PC-9 (cell line): ENCODE measurements around the gene KPNA1. TPM values are rescaled to one million over a fixed set of nuclear protein-coding genes. Genes with fewer than 3 reads are reported as not detected.

ENCODE experiments used
- BruUV-seq: library from RNA; stranded (reverse); fragments of 400-500 nt; replicated peaks from 2 replicates; lab custom pipeline; 2021; lab: Mats Ljungman, UMichigan
- CTCF ChIA-PET: fragments of 300-600 bp; sonication (Branson Sonifier 250); formaldehyde crosslinking; loops from one replicate; lab custom pipeline; 2022; ENCODE audit warnings: antibody characterized with exemption; lab: Charles Lee
- POLR2A ChIA-PET: fragments of 300-600 bp; sonication (Branson Sonifier 250); formaldehyde crosslinking; loops from one replicate; lab custom pipeline; 2022; ENCODE audit warnings: antibody characterized with exemption; ENCODE audit not compliant: unreplicated experiment; lab: Charles Lee
- DNase-seq, 2 experiments: peaks; one replicate each; pipeline versions ENCODE4 v3.0.0 to v3.0.0-alpha.2; 2015 to 2022; ENCODE audit warnings: mixed read lengths in 1 of 2
- H2AFZ ChIP-seq: fragments of 200-600 bp; sonication (generic); 2 replicates; pipeline ENCODE4 v1.8.1; 2017; ENCODE audit warnings: antibody characterized with exemption
- H3F3A ChIP-seq: fragments of 200-600 bp; sonication (generic); 2 replicates; pipeline ENCODE4 v1.8.1; 2017; ENCODE audit warnings: antibody characterized with exemption, mild to moderate bottlenecking, low read depth; ENCODE audit not compliant: insufficient read depth
- H3K27ac ChIP-seq: fragments of 200-600 bp; sonication (generic); 2 replicates; pipeline ENCODE4 v1.6.1; 2016; ENCODE audit warnings: mixed run types
- H3K27me3 ChIP-seq: fragments of 200-600 bp; sonication (generic); 2 replicates; pipeline ENCODE4 v1.6.1; 2016; ENCODE audit warnings: low read depth, mixed run types; ENCODE audit not compliant: insufficient read depth
- H3K36me3 ChIP-seq: fragments of 200-600 bp; sonication (generic); 2 replicates; pipeline ENCODE4 v1.6.1; 2016; ENCODE audit warnings: low read depth, mixed run types
- H3K4me1 ChIP-seq: fragments of 200-600 bp; sonication (generic); replicated peaks from 2 replicates; pipeline ENCODE4 v1.6.1; 2016; ENCODE audit warnings: mixed run types; ENCODE audit not compliant: insufficient read depth
- H3K4me2 ChIP-seq: fragments of 200-600 bp; sonication (generic); 2 replicates; pipeline ENCODE4 v1.6.1; 2017; ENCODE audit warnings: mixed run types
- H3K4me3 ChIP-seq: fragments of 200-600 bp; sonication (generic); 2 replicates; pipeline ENCODE4 v1.6.1; 2016; ENCODE audit warnings: mixed run types
- H3K79me2 ChIP-seq: fragments of 200-600 bp; sonication (generic); 2 replicates; pipeline ENCODE4 v1.6.1; 2017; ENCODE audit warnings: low read depth, mixed run types
- H3K9me2 ChIP-seq: fragments of 200-600 bp; sonication (generic); 2 replicates; pipeline ENCODE4 v1.8.1; 2017; ENCODE audit warnings: mild to moderate bottlenecking; ENCODE audit not compliant: insufficient read depth
- H3K9me3 ChIP-seq: fragments of 200-600 bp; sonication (generic); 2 replicates; pipeline ENCODE4 v1.8.1; 2016; ENCODE audit warnings: low read depth; ENCODE audit not compliant: insufficient read depth
- H4K20me1 ChIP-seq: fragments of 200-600 bp; sonication (generic); 2 replicates; pipeline ENCODE4 v1.8.1; 2017; ENCODE audit not compliant: insufficient read depth
- EZH2 ChIP-seq: fragments of 200-600 bp; sonication (generic); IDR thresholded peaks from 2 replicates; pipeline ENCODE4 v1.8.0; 2017; ENCODE audit warnings: antibody characterized with exemption, low read depth
- intact Hi-C: fragments of 100-400 bp; cut with micrococcal nuclease; formaldehyde crosslinking; loops from one replicate; pipeline ENCODE4 v1.10.0; 2022; ENCODE audit not compliant: unreplicated experiment
- total RNA-seq: library from RNA; stranded (reverse); gene quantifications from 2 replicates; pipeline ENCODE4 v1.2.3, GENCODE V29; 2021
- TF ChIP-seq, protein P1 (sequence below): fragments of 200-600 bp; sonication (generic); conservative IDR thresholded peaks from 2 replicates; pipeline ENCODE4 v1.6.1; 2017; ENCODE audit warnings: mixed run types, antibody characterized with exemption, mild to moderate bottlenecking, moderate library complexity

KPNA1 gene
- total RNA-seq, 1 experiment from 2014 or later = 89.2 TPM

DNA sequence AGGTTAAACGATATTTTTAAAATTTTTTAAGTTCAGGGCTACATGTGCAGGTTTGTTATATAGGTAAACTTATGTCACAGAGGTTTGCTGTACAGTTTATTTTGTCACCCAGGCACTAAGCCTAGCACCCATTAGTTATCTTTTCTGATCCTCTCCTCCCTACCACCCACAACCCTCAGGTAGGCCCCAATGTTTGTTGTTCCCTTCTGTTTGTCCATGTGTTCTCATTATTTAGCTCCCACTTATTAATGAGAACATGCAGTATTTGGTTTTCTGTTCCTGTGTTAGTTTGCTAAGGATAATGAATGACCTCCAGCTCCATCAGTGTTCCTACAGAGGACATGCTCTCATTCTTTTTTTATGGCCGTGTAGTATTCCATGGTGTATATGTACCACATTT is 115.8 kb downstream of the KPNA1 start:
- no peak overlapping the region for H2AFZ ChIP-seq
- TF ChIP-seq, protein P1, sequence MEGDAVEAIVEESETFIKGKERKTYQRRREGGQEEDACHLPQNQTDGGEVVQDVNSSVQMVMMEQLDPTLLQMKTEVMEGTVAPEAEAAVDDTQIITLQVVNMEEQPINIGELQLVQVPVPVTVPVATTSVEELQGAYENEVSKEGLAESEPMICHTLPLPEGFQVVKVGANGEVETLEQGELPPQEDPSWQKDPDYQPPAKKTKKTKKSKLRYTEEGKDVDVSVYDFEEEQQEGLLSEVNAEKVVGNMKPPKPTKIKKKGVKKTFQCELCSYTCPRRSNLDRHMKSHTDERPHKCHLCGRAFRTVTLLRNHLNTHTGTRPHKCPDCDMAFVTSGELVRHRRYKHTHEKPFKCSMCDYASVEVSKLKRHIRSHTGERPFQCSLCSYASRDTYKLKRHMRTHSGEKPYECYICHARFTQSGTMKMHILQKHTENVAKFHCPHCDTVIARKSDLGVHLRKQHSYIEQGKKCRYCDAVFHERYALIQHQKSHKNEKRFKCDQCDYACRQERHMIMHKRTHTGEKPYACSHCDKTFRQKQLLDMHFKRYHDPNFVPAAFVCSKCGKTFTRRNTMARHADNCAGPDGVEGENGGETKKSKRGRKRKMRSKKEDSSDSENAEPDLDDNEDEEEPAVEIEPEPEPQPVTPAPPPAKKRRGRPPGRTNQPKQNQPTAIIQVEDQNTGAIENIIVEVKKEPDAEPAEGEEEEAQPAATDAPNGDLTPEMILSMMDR = no peak
- TF ChIP-seq EZH2 = no peak
- BruUV-seq = no TSS peak
- H3K4me3 ChIP-seq = no peak overlapping the region
- no peak for DNase-seq
- H3K36me3 ChIP-seq = no peaks in the 10 kb centered on the region
- H3K9me3 ChIP-seq = no peaks in the 10 kb centered on the region
- no peaks in the 10 kb centered on the region for H4K20me1 ChIP-seq
- POLR2A ChIA-PET = no interaction called here
- no peaks in the 10 kb centered on the region for H3K4me1 ChIP-seq
- no peak overlapping the region for H3K27ac ChIP-seq
- no peaks in the 10 kb centered on the region for H3K27me3 ChIP-seq
- H3K79me2 ChIP-seq = no peaks in the 10 kb centered on the region
- H3K4me2 ChIP-seq = no peak overlapping the region
- CTCF ChIA-PET = interaction anchor here (0.5 kb wide), 1 partner anchor 313 kb away, joined by 7 read pairs; no protein-coding TSS in a partner anchor
- H3K9me2 ChIP-seq = no peaks in the 10 kb centered on the region
- no peaks in the 10 kb centered on the region for H3F3A ChIP-seq
- intact Hi-C loops = loop anchor here (10.0 kb wide), 2 partner anchors 396 to 546 kb away; partner anchors contain the start of genes HSPBAP1 and SLC49A4

GRCh38 chr3:122397201-122397600 is 117.5 kb downstream of the KPNA1 start:
- POLR2A ChIA-PET = no interaction called here
- no peaks in the 10 kb centered on the region for H3K9me2 ChIP-seq

DNA sequence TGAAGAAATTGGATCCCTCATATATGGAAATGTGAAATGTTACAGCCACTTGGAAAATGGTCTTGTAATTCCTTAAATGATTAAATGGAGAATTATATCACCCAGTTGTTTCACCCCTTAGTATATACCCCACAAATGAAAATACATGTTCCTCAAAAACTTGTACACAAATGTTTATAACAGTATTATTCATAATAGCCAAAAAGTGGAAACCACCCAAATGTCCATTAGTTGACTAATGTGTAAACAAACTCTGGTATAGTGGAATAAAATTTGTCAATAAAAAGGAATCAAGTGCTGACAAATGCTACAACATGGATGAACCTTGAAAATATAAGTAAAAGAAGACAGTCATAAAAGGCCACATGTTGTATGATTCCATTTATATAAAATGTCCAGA is 118.2 kb downstream of the KPNA1 start:
- ChIA-PET CTCF (no interaction called here), POLR2A (no interaction called here)
- no peaks in the 10 kb centered on the region for H3K36me3 ChIP-seq
- no peaks in the 10 kb centered on the region for H3K27me3 ChIP-seq
- no peak overlapping the region for H2AFZ ChIP-seq
- no peaks in the 10 kb centered on the region for H3K9me3 ChIP-seq
- no peak overlapping the region for H3K27ac ChIP-seq
- H3K79me2 ChIP-seq = no peaks in the 10 kb centered on the region
- no peaks in the 10 kb centered on the region for H3K4me1 ChIP-seq
- no peak overlapping the region for H3K4me3 ChIP-seq
- H3K4me2 ChIP-seq = no peak overlapping the region
- intact Hi-C loops = loop anchor here (10.0 kb wide), 2 partner anchors 398 to 548 kb away; partner anchors contain the start of genes HSPBAP1 and SLC49A4
- no TSS peak for BruUV-seq
- H4K20me1 ChIP-seq = no peaks in the 10 kb centered on the region
- TF ChIP-seq, protein P1 = no peak
- no peak for TF ChIP-seq EZH2
- H3F3A ChIP-seq = no peaks in the 10 kb centered on the region; the same call in 1 of the 2 replicates
- H3K9me2 ChIP-seq = no peaks in the 10 kb centered on the region
- no peak for DNase-seq

More at GRCh38 chr3:122397201-122397600, 117.5 kb downstream of the KPNA1 start:
- CTCF ChIA-PET = no interaction called here
- no peak overlapping the region for H3K4me3 ChIP-seq
- H3F3A ChIP-seq = no peaks in the 10 kb centered on the region; the same call in 1 of the 2 replicates
- H3K9me3 ChIP-seq = no peaks in the 10 kb centered on the region
- H4K20me1 ChIP-seq = no peaks in the 10 kb centered on the region
- intact Hi-C loops = loop anchor here (10.0 kb wide), 2 partner anchors 398 to 548 kb away; partner anchors contain the start of genes HSPBAP1 and SLC49A4
- no peak overlapping the region for H3K4me2 ChIP-seq
- H3K36me3 ChIP-seq = no peaks in the 10 kb centered on the region
- no peaks in the 10 kb centered on the region for H3K4me1 ChIP-seq
- H2AFZ ChIP-seq = no peak overlapping the region
- no peak for DNase-seq
- no peaks in the 10 kb centered on the region for H3K79me2 ChIP-seq
- TF ChIP-seq, protein P1 = no peak
- no peak for TF ChIP-seq EZH2
- H3K27me3 ChIP-seq = no peaks in the 10 kb centered on the region
- BruUV-seq = no TSS peak
- no peak overlapping the region for H3K27ac ChIP-seq
